Activated CD4-positive, alpha-beta memory T cell treated with anti-CD3 and anti-CD28 coated beads, Interleukin-2, amount 10 ng/mL, durations not matched to agents 7 days and 5 days (primary cell): ENCODE measurements around the gene MTARC2. TPM values are rescaled to one million over a fixed set of nuclear protein-coding genes. Genes with fewer than 3 reads are reported as not detected.
"Not testable (repeated sequence)": the region's sequence is repeated elsewhere in the genome, so short reads cannot be mapped to it uniquely, and the experiment has no call there.

Source experiments
- CTCF ChIA-PET: fragments of 350-600 bp; sonication (Branson Sonifier 250); formaldehyde crosslinking; loops from one replicate; lab custom pipeline; 2021; ENCODE audit warnings: antibody characterized with exemption, inconsistent platforms; lab: Charles Lee
- POLR2A ChIA-PET: fragments of 350-600 bp; sonication (Branson Sonifier 250); formaldehyde crosslinking; loops from one replicate; lab custom pipeline; 2021; ENCODE audit warnings: antibody characterized with exemption; lab: Charles Lee
- DNase-seq: peaks from one replicate; pipeline ENCODE4 v3.0.0-alpha.2; 2020
- H3K27ac Mint-ChIP-seq: one replicate; pipeline ENCODE4 v1.8.0; 2021; ENCODE audit warnings: mild to moderate bottlenecking, mixed read lengths
- H3K27me3 Mint-ChIP-seq: one replicate; pipeline ENCODE4 v1.8.0; 2021; ENCODE audit warnings: mixed read lengths
- H3K36me3 Mint-ChIP-seq: one replicate; pipeline ENCODE4 v1.8.0; 2021; ENCODE audit warnings: low read depth, mixed read lengths
- H3K4me1 Mint-ChIP-seq: one replicate; pipeline ENCODE4 v1.8.0; 2021; ENCODE audit warnings: mixed read lengths
- H3K4me3 Mint-ChIP-seq: one replicate; pipeline ENCODE4 v1.8.0; 2021; ENCODE audit warnings: mild to moderate bottlenecking, mixed read lengths
- H3K9me3 Mint-ChIP-seq: one replicate; pipeline ENCODE4 v1.8.0; 2021; ENCODE audit warnings: mixed read lengths
- total RNA-seq, 2 experiments: library from RNA; stranded (reverse); gene quantifications; one replicate each; pipeline ENCODE4 v1.2.3, GENCODE V29; 2021

The MTARC2 gene
- total RNA-seq, 2 experiments from 2014 or later, result not detected

- POLR2A ChIA-PET, H3K4me3 Mint-ChIP-seq, H3K36me3 Mint-ChIP-seq, H3K9me3 Mint-ChIP-seq, H3K27ac Mint-ChIP-seq, DNase-seq: not testable (repeated sequence)
- CTCF ChIA-PET, result interaction anchor here (3.8 kb wide), 1 partner anchor 43 kb away, joined by 23 read pairs; no protein-coding TSS in a partner anchor
- H3K27me3 Mint-ChIP-seq, result peaks cover 21% of the 10 kb centered on the region
- peaks cover 20% of the 10 kb centered on the region for H3K4me1 Mint-ChIP-seq
These were observed 11.8 kb upstream of the MTARC2 start for GRCh38 chr1:220736283-220736682.

- Mint-ChIP-seq H3K27ac (no peak overlapping the region), H3K36me3 (no peaks in the 10 kb centered on the region), H3K4me1 (no peaks in the 10 kb centered on the region), H3K27me3 (peaks cover 28% of the 10 kb centered on the region), H3K4me3 (no peak overlapping the region), H3K9me3 (no peaks in the 10 kb centered on the region)
- CTCF ChIA-PET, result interaction anchor here (1.3 kb wide), 1 partner anchor 8 kb away, joined by 6 read pairs; no protein-coding TSS in a partner anchor
- no peak for DNase-seq
- POLR2A ChIA-PET, result no interaction called here
These were observed 6.8 kb upstream of the MTARC2 start for GRCh38 chr1:220741349-220741748.

DNA sequence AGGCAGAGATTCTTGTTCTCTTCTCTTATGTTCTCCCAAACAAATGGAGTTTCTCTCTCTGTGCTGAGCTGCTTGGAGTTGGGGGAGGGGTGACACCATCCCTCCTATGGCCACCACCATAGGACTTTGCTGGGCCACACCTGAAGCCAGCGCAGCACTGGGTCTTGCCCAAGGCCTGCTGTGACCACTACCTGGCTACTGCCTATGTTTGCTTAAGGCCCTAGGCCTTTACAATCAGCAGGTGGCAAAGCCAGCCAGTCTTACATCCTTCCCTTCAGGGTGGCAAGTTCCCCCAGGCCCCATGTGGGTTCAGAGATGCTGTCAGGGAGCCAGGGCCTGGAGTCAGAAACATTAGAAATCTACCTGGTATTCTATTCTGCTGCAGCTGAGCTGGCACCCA, 6.3 kb upstream of the MTARC2 start:
- POLR2A ChIA-PET, result no interaction called here
- DNase-seq, result no peak

DNA sequence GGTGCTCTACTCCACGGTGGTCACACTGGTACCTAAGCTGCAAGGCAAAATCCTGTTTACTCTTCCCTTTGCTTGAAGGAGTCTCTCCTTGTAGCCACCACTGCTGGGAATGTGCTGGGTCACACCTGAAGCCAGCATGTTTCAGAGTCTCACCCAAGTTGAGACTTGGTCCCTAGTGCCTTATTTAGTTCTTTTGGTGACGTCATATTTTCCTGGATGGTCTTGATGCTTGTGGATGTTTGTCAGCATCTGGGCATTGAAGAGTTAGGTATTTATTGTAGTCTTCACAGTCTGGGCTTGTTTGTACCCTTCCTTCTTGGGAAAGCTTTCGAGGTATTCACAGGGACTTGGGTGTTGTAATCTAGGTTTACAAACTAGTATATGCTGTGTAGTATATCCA, 5.6 kb upstream of the MTARC2 start:
- ChIA-PET POLR2A (no interaction called here), CTCF (interaction anchor here (1.3 kb wide), 1 partner anchor 9 kb away, joined by 6 read pairs; no protein-coding TSS in a partner anchor)
- Mint-ChIP-seq H3K4me3 (no peak overlapping the region), H3K27me3 (peaks cover 35% of the 10 kb centered on the region), H3K4me1 (no peaks in the 10 kb centered on the region), H3K9me3 (no peaks in the 10 kb centered on the region), H3K27ac (no peak overlapping the region), H3K36me3 (no peaks in the 10 kb centered on the region)
- DNase-seq, result no peak

More for the DNA sequence above, 6.3 kb upstream of the MTARC2 start:
- CTCF ChIA-PET, result interaction anchor here (1.3 kb wide), 1 partner anchor 9 kb away, joined by 6 read pairs; no protein-coding TSS in a partner anchor
- H3K9me3 Mint-ChIP-seq, result no peaks in the 10 kb centered on the region
- no peak overlapping the region for H3K27ac Mint-ChIP-seq
- H3K4me1 Mint-ChIP-seq, result no peaks in the 10 kb centered on the region
- H3K36me3 Mint-ChIP-seq, result no peaks in the 10 kb centered on the region
- H3K4me3 Mint-ChIP-seq, result no peak overlapping the region
- peaks cover 29% of the 10 kb centered on the region for H3K27me3 Mint-ChIP-seq

GRCh38 chr1:220746851-220747250, 1.3 kb upstream of the MTARC2 start:
- POLR2A ChIA-PET, result no interaction called here
- Mint-ChIP-seq H3K4me3 (no peak overlapping the region), H3K27me3 (peaks cover 48% of the 10 kb centered on the region), H3K36me3 (peaks cover 4% of the 10 kb centered on the region), H3K27ac (no peak overlapping the region), H3K4me1 (peaks cover 3% of the 10 kb centered on the region), H3K9me3 (no peaks in the 10 kb centered on the region)
- no peak for DNase-seq
- CTCF ChIA-PET, result interaction anchor here (0.6 to 4.5 kb wide), 3 partner anchors 13 to 53 kb away, joined by 3 to 26 read pairs (median 3); no protein-coding TSS in a partner anchor

GRCh38 chr1:220747437-220748088, 559 bp upstream of the MTARC2 start:
- H3K4me1 Mint-ChIP-seq, result peaks cover 3% of the 10 kb centered on the region
- DNase-seq, result no peak
- peaks cover 4% of the 10 kb centered on the region for H3K36me3 Mint-ChIP-seq
- ChIA-PET CTCF (interaction anchor here (1.1 to 4.5 kb wide), 2 partner anchors 14 to 25 kb away, joined by 3 to 26 read pairs; no protein-coding TSS in a partner anchor), POLR2A (no interaction called here)
- no peaks in the 10 kb centered on the region for H3K9me3 Mint-ChIP-seq
- H3K4me3 Mint-ChIP-seq, result no peak overlapping the region
- H3K27ac Mint-ChIP-seq, result no peak overlapping the region
- H3K27me3 Mint-ChIP-seq, result peaks cover 48% of the 10 kb centered on the region

GRCh38 chr1:220748936-220749335, 814 bp downstream of the MTARC2 start:
- peaks cover 4% of the 10 kb centered on the region for H3K36me3 Mint-ChIP-seq
- no peak overlapping the region for H3K27ac Mint-ChIP-seq
- no peak for DNase-seq
- peaks cover 3% of the 10 kb centered on the region for H3K4me1 Mint-ChIP-seq
- H3K4me3 Mint-ChIP-seq, result peak overlapping the region; percentile 6
- CTCF ChIA-PET, result interaction anchor here (4.5 kb wide), 1 partner anchor 15 kb away, joined by 26 read pairs; no protein-coding TSS in a partner anchor
- POLR2A ChIA-PET, result no interaction called here
- peaks cover 48% of the 10 kb centered on the region for H3K27me3 Mint-ChIP-seq
- no peaks in the 10 kb centered on the region for H3K9me3 Mint-ChIP-seq

- H3K27me3 Mint-ChIP-seq, result peaks cover 48% of the 10 kb centered on the region
- H3K36me3 Mint-ChIP-seq, result peaks cover 4% of the 10 kb centered on the region
- H3K4me1 Mint-ChIP-seq, result peaks cover 3% of the 10 kb centered on the region
- no peak overlapping the region for H3K4me3 Mint-ChIP-seq
- POLR2A ChIA-PET, result no interaction called here
- H3K27ac Mint-ChIP-seq, result no peak overlapping the region
- CTCF ChIA-PET, result interaction anchor here (4.5 kb wide), 1 partner anchor 17 kb away, joined by 26 read pairs; no protein-coding TSS in a partner anchor
- no peaks in the 10 kb centered on the region for H3K9me3 Mint-ChIP-seq
- no peak for DNase-seq
These were observed 2.0 kb downstream of the MTARC2 start for GRCh38 chr1:220750131-220750515.

DNA sequence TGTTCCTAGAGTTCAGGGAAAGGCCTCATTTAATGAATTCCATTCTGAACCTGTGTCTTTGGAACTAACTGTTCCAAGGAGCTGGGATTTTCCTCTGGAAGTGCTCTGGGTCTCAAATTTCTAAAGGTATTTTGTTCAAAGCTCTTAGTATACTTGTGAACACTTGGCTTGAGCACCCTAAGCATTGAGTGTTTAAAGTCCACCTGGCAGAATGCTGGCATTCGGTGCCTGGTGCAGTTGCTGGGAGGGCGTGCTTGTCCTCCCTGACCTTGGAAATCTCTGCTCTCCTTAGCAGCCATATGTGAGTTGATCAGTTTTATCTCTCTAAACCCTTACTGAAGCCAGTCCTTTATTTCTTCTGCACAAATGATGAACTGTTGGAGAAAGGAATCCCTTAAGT, 3.0 kb downstream of the MTARC2 start:
- no peak overlapping the region for H3K4me3 Mint-ChIP-seq
- peaks cover 3% of the 10 kb centered on the region for H3K4me1 Mint-ChIP-seq
- ChIA-PET CTCF (no interaction called here), POLR2A (no interaction called here)
- no peak overlapping the region for H3K27ac Mint-ChIP-seq
- H3K36me3 Mint-ChIP-seq, result peaks cover 4% of the 10 kb centered on the region
- no peaks in the 10 kb centered on the region for H3K9me3 Mint-ChIP-seq
- peaks cover 44% of the 10 kb centered on the region for H3K27me3 Mint-ChIP-seq
- no peak for DNase-seq

GRCh38 chr1:220754212-220754917, 6.2 kb downstream of the MTARC2 start:
- POLR2A ChIA-PET, result no interaction called here
- Mint-ChIP-seq H3K9me3 (no peaks in the 10 kb centered on the region), H3K36me3 (no peaks in the 10 kb centered on the region), H3K27ac (no peak overlapping the region), H3K27me3 (peaks cover 16% of the 10 kb centered on the region), H3K4me3 (no peak overlapping the region), H3K4me1 (no peaks in the 10 kb centered on the region)
- CTCF ChIA-PET, result interaction anchor here (1.5 kb wide), 1 partner anchor 9 kb away, joined by 4 read pairs; no protein-coding TSS in a partner anchor
- DNase-seq, result no peak

DNA sequence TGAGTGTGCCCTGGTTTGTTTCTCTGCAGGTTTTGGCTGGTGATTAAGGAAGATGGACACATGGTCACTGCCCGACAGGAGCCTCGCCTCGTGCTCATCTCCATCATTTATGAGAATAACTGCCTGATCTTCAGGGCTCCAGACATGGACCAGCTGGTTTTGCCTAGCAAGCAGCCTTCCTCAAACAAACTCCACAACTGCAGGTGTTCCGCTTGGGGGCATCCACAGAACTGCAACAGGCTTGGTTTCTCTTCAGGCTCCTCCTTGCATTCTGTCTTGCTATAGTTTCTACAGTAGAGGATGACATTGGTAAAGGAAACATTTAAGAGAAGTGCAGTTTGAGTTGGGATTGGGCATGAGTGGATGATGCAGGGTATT, 6.8 kb downstream of the MTARC2 start:
- Mint-ChIP-seq H3K27ac (no peak overlapping the region), H3K9me3 (no peaks in the 10 kb centered on the region), H3K27me3 (peaks cover 15% of the 10 kb centered on the region), H3K36me3 (no peaks in the 10 kb centered on the region), H3K4me3 (no peak overlapping the region), H3K4me1 (no peaks in the 10 kb centered on the region)
- ChIA-PET CTCF (interaction anchor here (1.5 kb wide), 1 partner anchor 8 kb away, joined by 4 read pairs; no protein-coding TSS in a partner anchor), POLR2A (no interaction called here)
- DNase-seq, result no peak

DNA sequence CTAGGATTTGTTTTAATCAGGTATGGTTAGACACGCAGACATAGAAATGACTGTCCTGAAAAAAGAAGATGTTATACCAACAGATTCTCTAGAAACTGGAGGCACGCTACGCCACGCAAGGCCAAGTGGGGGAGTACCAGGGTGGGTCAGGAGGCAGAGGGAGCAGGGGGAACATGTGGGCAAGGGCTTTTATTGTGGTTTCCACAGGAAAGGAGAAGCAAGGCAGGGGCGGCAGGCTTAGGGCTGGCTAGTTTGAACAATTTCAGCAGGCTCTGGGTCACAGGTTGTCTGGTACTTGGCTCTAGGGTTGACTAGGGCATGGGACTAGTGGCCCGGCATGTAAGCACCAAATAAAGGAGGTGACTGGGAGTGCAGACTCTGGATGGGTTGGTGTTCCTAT, 7.2 kb downstream of the MTARC2 start:
- ChIA-PET CTCF (no interaction called here), POLR2A (no interaction called here)
- H3K36me3 Mint-ChIP-seq, result no peaks in the 10 kb centered on the region
- H3K4me3 Mint-ChIP-seq, result no peak overlapping the region
- H3K27me3 Mint-ChIP-seq, result peaks cover 17% of the 10 kb centered on the region
- no peaks in the 10 kb centered on the region for H3K4me1 Mint-ChIP-seq
- no peak for DNase-seq
- no peaks in the 10 kb centered on the region for H3K9me3 Mint-ChIP-seq
- no peak overlapping the region for H3K27ac Mint-ChIP-seq

GRCh38 chr1:220757441-220757840, 9.3 kb downstream of the MTARC2 start:
- POLR2A ChIA-PET, result no interaction called here
- CTCF ChIA-PET, result interaction anchor here (1.1 to 2.0 kb wide), 2 partner anchors 24 kb away, joined by 5 to 7 read pairs; no protein-coding TSS in a partner anchor
- no peak overlapping the region for H3K4me3 Mint-ChIP-seq
- no peaks in the 10 kb centered on the region for H3K4me1 Mint-ChIP-seq
- H3K27me3 Mint-ChIP-seq, result peaks cover 11% of the 10 kb centered on the region
- no peaks in the 10 kb centered on the region for H3K36me3 Mint-ChIP-seq
- no peak overlapping the region for H3K27ac Mint-ChIP-seq
- DNase-seq, result no peak
- no peaks in the 10 kb centered on the region for H3K9me3 Mint-ChIP-seq
